Endothelial cell of umbilical vein (primary cell): ENCODE measurements around the gene LDLRAD4. TPM values are rescaled to one million over a fixed set of nuclear protein-coding genes. Genes with fewer than 3 reads are reported as not detected.

Source experiments
- BruUV-seq: library from RNA; stranded (reverse); fragments of 400-500 nt; replicated peaks from 2 replicates; lab custom pipeline; 2021; lab: Mats Ljungman, UMichigan
- CTCF ChIA-PET: fragments of 300-600, 350-600 bp; sonication (Branson Sonifier 250); formaldehyde crosslinking; loops from one replicate; lab custom pipeline; 2021; ENCODE audit warnings: antibody characterized with exemption, inconsistent platforms; lab: Charles Lee
- POLR2A ChIA-PET: fragments of 300-600, 350-600 bp; sonication (Branson Sonifier 250); formaldehyde crosslinking; loops from one replicate; lab custom pipeline; 2021; ENCODE audit warnings: antibody characterized with exemption, inconsistent platforms; lab: Charles Lee
- DNase-seq: peaks from one replicate; pipeline ENCODE4 v3.0.0-alpha.2; 2011; ENCODE audit warnings: low read depth, low spot score
- FAIRE-seq: peaks from 2 replicates; lab custom pipeline; 2011; peaks lifted over from hg19 to GRCh38; lab: Jason Lieb, UNC
- H2AFZ ChIP-seq: 2 replicates; pipeline ENCODE4 v1.6.0; 2012; ENCODE audit warnings: low read depth, low read length, control low read depth, inconsistent platforms
- H3K27ac ChIP-seq: 2 replicates; pipeline ENCODE4 v1.5.1; 2011; ENCODE audit warnings: low read depth, mild to moderate bottlenecking, control low read depth, low read length, moderate library complexity; ENCODE audit not compliant: insufficient read depth
- H3K27me3 ChIP-seq, 2 experiments: 2 replicates each; pipeline versions ENCODE4 v1.6.0 to v1.6.1; 2011; ENCODE audit warnings: low read length in 2 of 2, mixed read lengths in 1 of 2; ENCODE audit not compliant: control insufficient read depth in 2 of 2, insufficient read depth in 2 of 2
- H3K36me3 ChIP-seq, 2 experiments: 2 replicates in 1 of 2; 3 replicates in 1 of 2; pipeline ENCODE4 v1.5.1; 2011; ENCODE audit warnings: low read length in 2 of 2, mild to moderate bottlenecking in 1 of 2, moderate library complexity in 1 of 2; ENCODE audit not compliant: control insufficient read depth in 2 of 2, insufficient read depth in 2 of 2; ENCODE audit errors: extremely low read depth in 1 of 2
- H3K4me1 ChIP-seq: 3 replicates; pipeline ENCODE4 v1.5.1; 2011; ENCODE audit warnings: mild to moderate bottlenecking, low read length; ENCODE audit not compliant: control insufficient read depth, insufficient read depth; ENCODE audit errors: extremely low read depth
- H3K4me2 ChIP-seq: 2 replicates; pipeline ENCODE4 v1.6.1; 2011; ENCODE audit warnings: low read length, control low read depth, mixed read lengths; ENCODE audit not compliant: insufficient read depth
- H3K4me3 ChIP-seq, 3 experiments: fragments of 200-600 bp in 1 of 3; sonication (generic), shearing (Covaris generic) in 1 of 3; replicated peaks in 1 of 3; 2 replicates each; pipeline ENCODE4 v1.5.1; 2011 to 2016; ENCODE audit warnings: control low read depth in 3 of 3, low read length in 3 of 3, mild to moderate bottlenecking in 2 of 3, inconsistent platforms in 1 of 3, low read depth in 1 of 3, moderate library complexity in 1 of 3; ENCODE audit not compliant: insufficient read depth in 1 of 3
- H3K79me2 ChIP-seq: 2 replicates; pipeline ENCODE4 v1.6.0; 2012; ENCODE audit warnings: low read length, inconsistent platforms; ENCODE audit not compliant: control insufficient read depth, insufficient read depth
- H3K9ac ChIP-seq: replicated peaks from 2 replicates; pipeline ENCODE3; 2011; ENCODE audit warnings: low read length, control low read depth; ENCODE audit not compliant: insufficient read depth; ENCODE audit errors: extremely low read depth
- H3K9me1 ChIP-seq: replicated peaks from 3 replicates; pipeline ENCODE4 v1.6.0; 2011; ENCODE audit warnings: mild to moderate bottlenecking, low read length; ENCODE audit not compliant: control insufficient read depth, insufficient read depth; ENCODE audit errors: extremely low read depth
- H3K9me3 ChIP-seq: replicated peaks from 2 replicates; pipeline ENCODE4 v1.5.1; 2012; ENCODE audit warnings: low read length, inconsistent platforms; ENCODE audit not compliant: control insufficient read depth, insufficient read depth
- H4K20me1 ChIP-seq: replicated peaks from 2 replicates; pipeline ENCODE3; 2011; ENCODE audit warnings: mild to moderate bottlenecking, low read length; ENCODE audit not compliant: control insufficient read depth, insufficient read depth; ENCODE audit errors: extremely low read depth
- EZH2 ChIP-seq: IDR thresholded peaks from 2 replicates; pipeline ENCODE4 v1.6.1; 2012; ENCODE audit warnings: borderline replicate concordance, low read depth, mild to moderate bottlenecking, moderate library complexity, low read length, inconsistent platforms; ENCODE audit not compliant: severe bottlenecking
- FOS ChIP-seq: IDR thresholded peaks from 2 replicates; pipeline ENCODE4 v1.6.1; 2011; ENCODE audit warnings: mild to moderate bottlenecking, low read length, moderate library complexity, borderline replicate concordance; ENCODE audit not compliant: insufficient read depth
- MYC ChIP-seq: IDR thresholded peaks from one replicate; pipeline ENCODE4 v1.6.1; 2011; ENCODE audit warnings: mild to moderate bottlenecking, low read depth, low read length
- POLR2A ChIP-seq: IDR thresholded peaks from 2 replicates; pipeline ENCODE4 v1.6.1; 2012; ENCODE audit warnings: low read depth, mild to moderate bottlenecking, control low read depth, low read length
- POLR2AphosphoS5 ChIP-seq: IDR thresholded peaks from 2 replicates; pipeline ENCODE4 v1.6.1; 2012; ENCODE audit warnings: low read depth, mild to moderate bottlenecking, control low read depth, low read length, moderate library complexity; ENCODE audit not compliant: insufficient read depth
- dilution Hi-C: fragments of 300-500 bp; cut with MboI; formaldehyde crosslinking; loops from one replicate; pipeline ENCODE4 v1.15.0; 2019; ENCODE audit warnings: low sequenced_read_pairs; ENCODE audit not compliant: extremely low pct_ligation_motif_present
- intact Hi-C: fragments of 100-400 bp; cut with micrococcal nuclease; formaldehyde crosslinking; loops from one replicate; pipeline ENCODE4 v1.10.0; 2022
- polyA plus RNA-seq, 4 experiments: library from polyadenylated mRNA; depleted of rRNA in 3 of 4; stranded (reverse) in 3 of 4; unstranded in 1 of 4; fragments of >200 nt; gene quantifications; 2 replicates each; pipeline versions ENCODE4 v1.2.1 to v1.2.3, GENCODE V29; 2011 to 2012; ENCODE audit warnings: missing spikeins in 1 of 4
- total RNA-seq: library from RNA; stranded (reverse); gene quantifications from 2 replicates; pipeline ENCODE4 v1.2.3, GENCODE V29; 2021
- TF ChIP-seq, protein P1 (sequence below): IDR thresholded peaks from 2 replicates; pipeline ENCODE4 v1.6.1; 2011; ENCODE audit not compliant: insufficient read depth, insufficient read length

The LDLRAD4 gene
- total and polyA plus RNA-seq, 2 donors (not counting 3 experiments of a cell fraction or from before 2014, with no cell fraction given), result 5.2 to 6.5 TPM

DNA sequence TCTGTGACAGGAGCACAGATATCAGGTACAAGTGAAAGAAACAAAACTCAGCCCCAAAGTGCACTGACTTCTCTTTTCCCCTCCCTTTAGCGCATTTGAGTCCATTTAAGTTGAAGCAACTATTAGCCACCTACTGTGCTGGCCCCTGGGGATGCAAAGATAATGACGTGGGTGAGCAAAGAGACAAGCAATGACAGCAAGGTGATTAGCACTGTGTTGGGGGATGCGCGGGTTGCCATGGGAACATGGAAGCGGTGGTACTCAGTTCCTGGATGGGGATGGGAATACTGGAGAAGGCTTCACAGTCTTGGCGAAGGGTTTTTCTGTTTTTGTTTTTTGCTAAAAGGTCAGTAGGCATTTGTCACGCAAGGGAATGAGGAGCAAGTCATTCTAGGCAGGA is 205.8 kb downstream of the LDLRAD4 start:
- Histone ChIP-seq H3K9me1 (no peaks in the 10 kb centered on the region), H3K9me3 (no peaks in the 10 kb centered on the region), H3K4me3 (no peak overlapping the region), H3K27ac (no peak overlapping the region), H4K20me1 (no peaks in the 10 kb centered on the region), H3K79me2 (no peaks in the 10 kb centered on the region), H2AFZ (no peak overlapping the region), H3K27me3 (no peaks in the 10 kb centered on the region), H3K36me3 (no peaks in the 10 kb centered on the region), H3K9ac (no peak overlapping the region), H3K4me1 (peaks cover 3% of the 10 kb centered on the region), H3K4me2 (no peak overlapping the region)
- ChIA-PET POLR2A (no interaction called here), CTCF (interaction anchor here (1.5 kb wide), 1 partner anchor 16 kb away, joined by 4 read pairs; no protein-coding TSS in a partner anchor)
- TF ChIP-seq POLR2A (no peak), POLR2AphosphoS5 (no peak), MYC (no peak), FOS (no peak)
- TF ChIP-seq, protein P1, sequence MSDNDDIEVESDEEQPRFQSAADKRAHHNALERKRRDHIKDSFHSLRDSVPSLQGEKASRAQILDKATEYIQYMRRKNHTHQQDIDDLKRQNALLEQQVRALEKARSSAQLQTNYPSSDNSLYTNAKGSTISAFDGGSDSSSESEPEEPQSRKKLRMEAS, result no peak
- dilution Hi-C loops (no loop called here), intact Hi-C loops (loop anchor here (10.0 kb wide), 1 partner anchor 90 kb away; no protein-coding TSS in a partner anchor)
- DNase-seq, result no peak
- no peak for FAIRE-seq
- BruUV-seq, result no TSS peak

DNA sequence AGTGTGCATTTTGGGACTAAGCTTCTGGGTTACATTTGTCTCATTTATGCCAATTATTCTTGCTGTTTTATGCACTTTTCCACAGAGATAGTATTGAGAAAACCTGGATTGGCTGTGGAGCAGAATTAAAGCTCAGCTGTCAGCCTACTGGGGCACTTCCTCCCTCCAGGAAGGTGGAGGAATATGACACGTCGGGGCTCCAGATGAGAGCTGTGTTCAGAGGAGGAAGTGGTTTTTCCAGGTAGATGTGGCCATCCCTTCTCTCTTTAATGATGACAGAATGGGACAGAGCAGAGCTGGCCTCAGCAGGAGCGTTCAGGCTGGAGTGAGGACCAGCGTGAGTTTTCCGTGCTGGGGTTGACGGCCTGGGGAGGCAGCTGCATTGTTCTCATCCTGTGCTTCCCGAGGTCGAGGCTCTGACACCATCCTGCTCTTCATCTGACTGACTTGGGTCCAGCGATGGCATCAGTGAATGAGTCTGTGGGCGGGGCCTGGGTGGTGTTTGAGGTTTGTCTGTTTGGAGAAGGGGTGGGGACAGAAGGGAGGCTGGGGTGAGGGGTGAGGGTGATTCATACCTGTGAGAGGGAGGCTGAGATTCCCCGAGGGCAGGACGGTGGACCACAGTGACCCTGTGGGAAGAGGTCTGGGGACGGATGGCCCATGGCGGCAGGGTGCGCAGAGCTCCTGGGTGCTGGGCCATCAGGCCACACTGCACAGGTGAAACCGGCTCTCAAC is 207.0 kb downstream of the LDLRAD4 start:
- no peak for TF ChIP-seq EZH2
- H3K36me3 ChIP-seq, result no peaks in the 10 kb centered on the region
- no peaks in the 10 kb centered on the region for H3K9me3 ChIP-seq
- BruUV-seq, result no TSS peak
- intact Hi-C loops (loop anchor here (10.0 kb wide), 1 partner anchor 91 kb away; no protein-coding TSS in a partner anchor), dilution Hi-C loops (no loop called here)
- FAIRE-seq (no peak), DNase-seq (no peak)
- CTCF ChIA-PET, result interaction anchor here (1.2 to 2.0 kb wide), 2 partner anchors 10 to 17 kb away, joined by 4 to 5 read pairs; no protein-coding TSS in a partner anchor
- H4K20me1 ChIP-seq, result no peaks in the 10 kb centered on the region
- H3K79me2 ChIP-seq, result no peaks in the 10 kb centered on the region
- POLR2A ChIA-PET, result no interaction called here
- no peak overlapping the region for H3K9ac ChIP-seq
- H3K27me3 ChIP-seq, result no peaks in the 10 kb centered on the region
- H2AFZ ChIP-seq, result no peak overlapping the region
- no peak overlapping the region for H3K4me2 ChIP-seq
- no peak overlapping the region for H3K27ac ChIP-seq
- H3K4me3 ChIP-seq, result no peak overlapping the region
- no peaks in the 10 kb centered on the region for H3K9me1 ChIP-seq
- H3K4me1 ChIP-seq, result peaks cover 3% of the 10 kb centered on the region
